ENCODE results near the gene TMEM151B.

The TMEM151B gene

DNA sequence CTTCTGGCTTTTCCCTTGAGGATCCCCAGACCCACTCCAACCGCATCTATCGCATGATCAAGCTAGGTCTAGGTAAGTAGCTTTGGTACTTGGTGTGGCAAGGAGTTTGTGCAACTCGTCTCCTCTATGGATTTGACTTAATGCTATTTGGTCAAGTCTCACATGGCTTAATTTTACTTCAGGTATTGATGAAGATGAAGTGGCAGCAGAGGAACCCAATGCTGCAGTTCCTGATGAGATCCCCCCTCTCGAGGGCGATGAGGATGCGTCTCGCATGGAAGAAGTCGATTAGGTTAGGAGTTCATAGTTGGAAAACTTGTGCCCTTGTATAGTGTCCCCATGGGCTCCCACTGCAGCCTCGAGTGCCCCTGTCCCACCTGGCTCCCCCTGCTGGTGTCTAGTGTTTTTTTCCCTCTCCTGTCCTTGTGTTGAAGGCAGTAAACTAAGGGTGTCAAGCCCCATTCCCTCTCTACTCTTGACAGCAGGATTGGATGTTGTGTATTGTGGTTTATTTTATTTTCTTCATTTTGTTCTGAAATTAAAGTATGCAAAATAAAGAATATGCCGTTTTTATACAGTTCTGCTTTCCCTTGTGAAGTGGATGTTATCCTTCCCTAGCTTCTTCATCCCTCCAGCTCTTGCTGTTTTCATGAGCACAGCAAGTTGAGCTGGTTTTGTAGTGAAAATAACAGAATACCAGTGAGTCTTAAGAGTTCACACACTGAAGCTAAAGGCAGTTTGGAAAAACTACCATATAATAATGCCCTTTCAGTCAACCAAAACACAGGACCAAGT is 16.7 kb upstream of the TMEM151B start:
- DNase-seq, result no peak

DNA sequence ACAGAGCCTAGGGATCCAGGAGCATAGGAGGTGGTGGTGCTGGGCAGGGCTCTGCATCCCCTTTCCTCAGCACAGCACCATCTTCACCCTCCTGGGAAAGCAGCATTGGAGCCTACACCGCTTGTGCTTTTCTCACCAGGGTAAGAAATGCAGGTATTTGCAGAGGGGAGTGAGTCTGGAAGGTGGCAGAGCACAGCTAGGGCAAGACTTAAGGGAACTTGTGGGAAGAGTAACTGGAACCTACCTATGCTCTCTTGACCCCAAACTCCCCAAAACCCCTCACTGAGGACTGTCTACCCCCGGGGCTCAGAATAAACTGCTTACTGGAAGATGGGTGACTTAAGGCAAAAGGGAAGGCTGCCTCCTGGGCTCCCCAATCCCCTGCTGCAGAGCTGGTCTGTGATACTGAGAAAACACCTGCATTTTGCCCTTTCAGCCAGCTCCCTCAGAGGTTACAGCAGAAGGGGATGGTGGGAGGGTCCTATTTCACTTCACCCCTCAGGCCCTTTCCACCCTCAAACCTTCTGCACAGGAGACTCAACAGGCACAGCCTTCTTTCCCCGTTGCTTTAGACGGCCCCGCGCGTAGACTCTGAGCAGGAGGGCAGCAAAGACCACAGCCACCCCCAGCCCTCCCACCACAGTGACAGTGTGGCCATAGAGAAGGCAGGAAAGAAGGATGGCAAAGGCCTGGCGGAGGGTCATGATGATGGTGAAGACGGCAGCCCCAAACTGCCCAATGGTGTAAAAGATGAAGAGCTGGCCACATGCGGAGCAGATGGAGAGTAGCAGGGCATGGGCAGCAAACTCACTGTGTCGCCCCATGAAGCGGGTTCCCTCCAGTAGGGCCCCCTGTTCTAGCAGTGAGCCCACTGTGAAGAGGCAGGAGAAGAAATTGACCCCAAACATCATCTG is 15.8 kb upstream of the TMEM151B start:
- no peak for DNase-seq

DNA sequence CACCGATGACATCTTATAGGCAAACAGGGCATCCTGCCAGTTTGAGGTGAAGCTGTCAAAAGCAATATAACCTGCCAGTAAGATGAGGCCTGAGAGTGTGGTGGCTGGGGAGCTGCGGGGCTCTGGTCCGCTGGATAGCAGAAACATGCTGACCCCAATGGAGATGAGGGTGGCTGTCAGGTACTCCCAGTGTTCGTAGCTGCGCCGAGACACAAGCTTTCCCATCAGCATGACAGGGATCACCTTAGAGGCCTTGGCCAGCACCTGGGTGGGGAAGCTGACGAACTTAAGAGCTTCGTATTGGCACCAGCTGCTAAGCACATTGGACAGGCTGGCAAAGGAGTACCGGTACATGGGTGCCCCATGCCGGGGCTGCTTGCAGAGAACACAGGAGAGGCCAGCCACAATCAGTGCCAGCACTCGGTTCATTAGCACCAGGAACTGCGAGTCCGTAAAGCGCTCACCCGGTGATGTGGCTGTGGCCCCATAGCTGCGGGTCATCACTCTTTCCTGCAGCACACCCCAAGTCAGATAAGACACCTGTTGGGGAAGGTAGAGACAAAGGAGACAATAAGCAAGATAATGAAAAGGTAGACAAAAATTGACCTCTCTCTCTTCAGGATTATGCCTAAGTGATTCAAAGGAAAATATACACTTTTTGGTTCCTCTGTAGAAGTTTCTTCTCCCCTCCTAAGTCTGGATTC is 15.0 kb upstream of the TMEM151B start:
- DNase-seq, result no peak

DNA sequence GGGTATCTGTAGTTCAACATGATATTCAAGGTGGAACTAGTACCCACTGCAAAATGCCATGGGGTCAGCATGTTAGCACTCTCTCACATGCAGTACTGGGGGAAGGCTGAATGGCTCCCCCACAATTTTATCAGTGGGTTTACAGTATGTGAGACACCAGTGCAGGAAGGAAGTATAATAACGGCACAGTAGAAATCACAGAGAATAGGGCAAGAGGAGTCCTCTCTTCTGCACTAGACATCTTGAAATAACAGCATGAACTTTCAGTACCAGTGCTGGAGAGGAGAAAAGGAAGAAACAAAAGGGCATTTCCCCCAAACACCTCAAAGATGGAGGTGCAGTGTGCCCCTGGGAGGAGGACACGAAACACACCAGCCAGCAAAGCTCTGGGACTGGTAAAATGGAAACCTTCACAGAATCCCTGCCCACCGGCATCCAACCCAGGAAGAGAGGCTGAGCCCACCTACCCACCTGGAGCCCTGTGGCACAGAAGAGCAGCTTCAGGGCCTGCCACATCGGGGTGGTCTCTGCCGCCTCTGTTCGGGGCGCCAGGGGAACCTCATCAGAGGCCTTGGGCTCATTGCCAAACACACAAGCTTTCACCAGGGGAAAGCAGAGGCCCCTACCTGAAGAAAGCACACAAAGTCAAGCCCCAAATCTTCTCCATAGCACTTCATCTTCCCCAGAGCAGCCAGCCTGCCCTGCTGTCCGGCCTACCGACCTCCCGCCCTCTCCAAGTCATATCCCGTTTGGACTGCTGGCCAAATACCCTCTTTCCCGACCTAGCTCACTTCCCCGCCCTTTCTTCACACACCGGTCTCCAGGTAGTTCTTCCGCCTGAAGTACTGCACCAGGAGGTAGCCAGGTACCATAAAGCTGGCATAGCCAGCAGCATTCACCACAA is 14.1 kb upstream of the TMEM151B start:
- DNase-seq, result no peak

DNA sequence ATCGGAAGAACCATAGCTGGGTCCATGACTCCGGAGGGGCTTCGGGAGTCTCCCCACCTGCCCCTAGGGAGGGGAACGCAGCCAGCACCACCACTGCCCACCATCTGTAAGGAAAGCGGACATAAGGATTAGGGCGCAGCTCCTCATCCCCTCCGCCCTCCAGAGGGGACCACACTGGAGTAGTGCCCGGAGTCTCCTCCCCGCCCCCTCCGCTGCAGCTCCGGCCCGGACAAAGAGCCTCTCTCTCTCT is 13.6 kb upstream of the TMEM151B start:
- no peak for DNase-seq

DNA sequence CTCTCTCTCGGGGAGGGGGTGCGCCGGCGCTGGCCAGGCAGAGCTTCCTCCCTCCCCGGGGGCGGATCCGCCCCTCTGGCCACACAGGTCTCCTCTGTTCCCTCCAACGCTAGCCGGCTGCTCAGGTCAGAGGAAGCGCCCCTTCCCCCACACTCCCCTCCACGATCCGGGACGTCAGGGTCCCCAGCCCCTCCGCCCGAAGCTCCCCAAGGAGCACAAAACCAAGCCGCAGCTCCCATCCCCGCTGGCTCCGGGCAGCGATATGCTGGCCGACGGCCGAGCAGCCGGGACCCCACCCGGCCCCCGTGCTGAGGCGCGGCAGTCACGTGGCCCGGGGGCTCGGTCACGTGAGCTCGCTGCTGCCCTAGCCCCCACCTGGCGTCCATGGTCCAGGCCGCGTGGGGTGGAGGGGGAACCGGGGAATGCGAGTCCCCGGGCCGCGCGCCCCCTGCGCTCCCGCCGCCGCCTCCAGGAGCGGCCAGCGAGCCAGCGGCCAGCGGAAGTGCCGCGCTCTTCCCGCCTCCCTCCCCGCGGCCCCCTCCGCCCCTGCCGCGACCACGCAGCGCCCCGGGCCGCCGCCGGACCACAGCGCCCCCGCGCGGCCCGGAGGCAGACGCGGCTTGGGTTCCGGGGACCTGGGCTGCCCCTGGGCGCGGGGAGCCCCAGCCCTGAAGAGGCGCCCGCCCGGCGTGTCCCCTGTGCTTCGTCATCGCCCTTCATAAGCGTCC is 13.1 kb upstream of the TMEM151B start, which contains the start of gene SLC35B2:
SLC35B2 (minus strand) TSS at position 504 of the 728 bp plus-strand sequence; CDS start at position 386, 118 bp downstream.
- DNase-seq, result no peak

DNA sequence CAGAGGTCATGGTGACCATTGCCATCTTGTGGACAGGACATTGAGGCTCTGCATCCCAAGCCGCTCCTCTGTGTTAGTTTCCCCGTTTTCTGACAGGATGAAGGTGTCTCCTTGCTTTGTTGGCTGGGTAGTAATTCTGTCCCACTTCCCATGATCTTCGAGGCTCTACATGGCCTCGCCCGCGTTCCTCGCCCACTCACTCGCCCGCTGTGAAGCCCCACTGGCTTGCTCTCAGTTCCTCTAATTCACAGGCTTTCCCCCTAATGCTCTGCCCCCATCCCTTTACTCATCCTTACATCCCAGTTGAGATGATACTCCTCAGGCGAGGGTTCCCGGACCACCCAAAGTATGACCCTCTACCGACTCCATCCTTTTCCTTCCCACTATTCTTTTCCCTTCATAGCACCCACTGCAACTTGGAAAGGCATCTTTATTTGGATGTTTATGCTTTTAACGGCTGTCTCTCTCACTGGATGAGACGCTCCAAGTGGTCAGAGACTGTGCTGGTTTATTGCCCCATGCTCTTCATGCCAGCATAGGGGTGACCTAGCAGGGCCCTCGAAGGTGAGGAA is 12.4 kb upstream of the TMEM151B start:
- DNase-seq, result no peak

DNA sequence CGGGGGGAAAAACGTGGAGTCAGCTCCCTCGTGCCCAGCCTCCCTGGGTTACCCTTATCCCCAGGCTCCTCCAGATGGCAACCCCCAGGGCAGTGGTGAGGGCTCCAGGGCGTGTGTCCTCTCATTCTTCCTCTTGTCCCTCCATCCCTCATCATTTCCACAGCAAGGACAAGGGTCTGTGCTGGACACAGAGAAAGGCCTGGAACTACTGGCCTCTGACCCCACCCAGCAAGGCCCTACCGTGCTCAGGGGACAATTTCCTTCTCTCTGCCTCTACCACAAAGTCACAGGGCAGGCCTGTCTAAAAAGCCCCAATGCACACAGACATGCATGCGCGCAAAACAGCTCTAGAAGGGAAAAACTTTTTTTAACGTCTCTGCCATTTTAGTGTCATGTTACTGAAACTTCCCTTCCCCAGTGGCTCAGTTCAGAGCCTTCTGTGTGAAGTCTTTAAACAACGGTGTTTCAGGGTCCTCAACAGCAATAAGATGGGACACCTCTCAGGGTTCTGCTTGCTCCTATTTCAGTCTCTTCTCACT is 11.9 kb upstream of the TMEM151B start:
- DNase-seq, result no peak

DNA sequence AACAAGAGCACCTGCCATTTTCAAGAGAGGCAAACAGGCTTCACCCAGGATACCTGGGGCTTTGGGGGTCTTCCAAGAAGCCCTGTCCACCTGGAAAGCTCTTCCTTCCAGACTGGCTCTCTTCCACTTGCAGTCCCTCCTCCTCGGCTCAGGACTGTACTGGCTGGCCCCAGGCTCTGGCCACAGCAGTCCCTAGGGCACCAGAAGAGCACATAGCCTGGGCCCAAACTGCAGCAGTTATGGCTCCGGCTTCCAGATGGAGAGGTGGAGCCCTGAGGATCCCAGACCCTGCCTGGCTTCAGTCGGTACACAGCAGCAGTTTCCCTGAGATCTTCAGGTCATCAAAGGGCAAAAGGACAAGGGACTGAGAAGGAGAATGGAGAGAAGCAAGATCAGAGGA is 11.3 kb upstream of the TMEM151B start:
- no peak for DNase-seq

DNA sequence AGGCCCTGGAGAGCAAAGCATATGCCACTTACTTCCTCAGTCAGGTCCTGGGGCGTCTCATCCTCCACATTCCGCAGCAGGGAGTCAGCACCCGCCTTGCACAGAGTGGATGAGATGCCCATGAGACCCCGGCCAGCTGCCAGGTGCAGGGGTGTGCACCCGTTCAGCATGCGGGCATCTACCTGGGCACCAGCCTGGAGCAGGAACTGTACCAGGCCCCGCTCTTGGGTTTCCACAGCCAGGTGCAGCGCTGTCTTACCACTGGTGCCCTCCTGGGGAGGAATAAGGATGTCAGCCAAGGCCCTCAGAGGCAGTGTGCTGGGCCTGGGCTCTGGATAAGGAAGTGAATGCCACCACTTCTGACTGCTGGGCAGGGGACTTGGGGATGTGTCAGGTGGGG is 10.2 kb upstream of the TMEM151B start:
- no peak for DNase-seq

DNA sequence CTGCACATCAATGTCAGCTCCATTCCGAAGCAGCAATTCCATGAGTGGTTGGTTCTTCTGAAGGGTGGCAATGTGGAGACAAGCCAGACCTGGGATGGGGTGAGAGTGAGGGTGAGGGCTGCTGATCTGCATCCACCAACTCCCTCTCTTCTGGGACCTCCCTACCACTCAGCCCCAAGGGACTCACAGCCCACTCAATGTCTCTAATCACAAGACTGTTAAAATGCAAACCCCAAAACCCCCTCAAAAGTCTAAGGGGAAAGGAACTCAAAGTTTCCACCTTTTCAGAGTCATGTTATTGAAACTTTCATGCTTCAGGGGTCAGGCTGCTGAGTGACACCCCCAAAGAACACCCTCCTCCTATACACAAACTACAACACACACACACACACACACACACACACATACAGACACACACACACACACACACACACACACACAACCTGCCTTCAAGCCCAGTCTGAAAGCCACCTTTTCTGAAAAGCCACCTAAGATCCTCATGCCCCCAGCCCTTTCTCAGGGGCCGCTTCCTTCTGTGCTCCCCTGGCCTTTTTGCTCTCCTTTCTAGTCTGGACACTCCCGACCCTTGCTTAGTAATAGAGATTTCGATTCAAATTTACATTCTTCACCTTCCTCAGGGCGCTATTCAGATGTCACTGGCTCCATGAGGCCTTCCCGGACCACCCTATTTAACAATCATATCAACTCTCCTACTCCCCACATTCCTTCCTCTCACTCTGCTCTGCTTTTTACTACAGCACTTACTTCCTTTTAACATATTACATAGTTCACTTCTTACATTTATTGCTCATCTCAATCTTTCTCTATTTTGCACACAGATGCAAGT is 9.6 kb upstream of the TMEM151B start:
- DNase-seq, result no peak

DNA sequence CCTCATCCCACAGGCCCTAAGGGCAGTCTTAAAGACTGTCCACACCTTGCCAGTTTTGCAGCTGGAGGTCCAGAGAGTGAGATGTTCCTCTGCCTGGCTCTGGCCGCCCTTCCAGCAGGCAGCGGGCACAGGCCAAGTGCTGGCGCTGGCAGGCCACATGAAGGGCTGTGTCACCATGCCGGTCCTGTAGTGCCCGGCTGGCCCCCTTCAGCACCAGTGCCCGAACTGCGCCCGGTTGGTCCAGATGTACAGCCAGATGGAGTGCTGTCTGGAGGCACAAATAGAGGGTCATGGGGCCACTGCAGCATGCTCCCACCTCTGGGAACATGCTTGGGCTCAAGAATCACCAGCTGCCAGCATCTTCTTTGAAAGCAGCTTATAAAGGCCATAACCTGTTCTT is 8.7 kb upstream of the TMEM151B start:
- no peak for DNase-seq

DNA sequence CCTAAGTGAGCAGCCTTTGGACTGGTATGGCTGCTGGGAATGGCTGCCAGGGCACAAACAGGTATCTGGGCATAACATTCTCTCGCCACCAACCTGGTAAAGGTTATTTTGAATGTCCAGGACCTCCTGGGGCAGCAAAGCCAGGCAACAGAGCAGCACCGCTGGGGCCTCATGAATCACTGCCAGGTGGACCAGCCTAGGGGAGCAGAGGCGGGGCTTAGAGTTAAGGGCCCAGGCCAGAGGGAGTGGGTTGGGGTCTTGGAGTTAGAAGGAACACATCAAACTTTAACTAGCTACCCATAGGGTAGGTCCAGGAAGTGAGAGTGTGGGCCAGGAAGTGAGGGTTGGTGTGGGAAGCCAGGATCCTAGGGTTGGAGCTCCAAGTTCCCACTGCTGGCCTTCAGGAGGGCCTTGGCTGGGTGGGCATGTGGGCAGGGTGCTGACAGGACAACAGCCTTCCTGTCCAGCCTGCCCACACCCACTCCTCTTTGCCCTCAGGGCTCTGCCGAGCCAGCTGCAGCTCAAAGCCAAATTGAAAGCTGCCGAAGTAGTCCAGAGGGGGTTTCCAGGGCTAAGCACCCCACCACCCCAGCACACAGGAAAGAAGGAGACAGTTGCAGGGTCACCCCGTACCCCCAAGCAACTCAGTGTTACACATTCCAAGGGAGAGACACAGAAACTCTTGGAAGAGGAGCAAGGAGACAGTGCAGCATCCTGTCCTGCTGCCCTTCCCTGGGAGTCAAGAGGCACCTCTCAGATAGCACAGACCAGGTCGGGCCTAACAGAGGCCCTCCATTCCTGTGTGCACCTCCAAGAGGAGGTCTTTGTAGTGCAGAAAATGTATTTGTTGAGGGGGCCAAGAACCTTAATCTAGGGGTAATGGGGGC is 7.5 kb upstream of the TMEM151B start:
- DNase-seq, result no peak

DNA sequence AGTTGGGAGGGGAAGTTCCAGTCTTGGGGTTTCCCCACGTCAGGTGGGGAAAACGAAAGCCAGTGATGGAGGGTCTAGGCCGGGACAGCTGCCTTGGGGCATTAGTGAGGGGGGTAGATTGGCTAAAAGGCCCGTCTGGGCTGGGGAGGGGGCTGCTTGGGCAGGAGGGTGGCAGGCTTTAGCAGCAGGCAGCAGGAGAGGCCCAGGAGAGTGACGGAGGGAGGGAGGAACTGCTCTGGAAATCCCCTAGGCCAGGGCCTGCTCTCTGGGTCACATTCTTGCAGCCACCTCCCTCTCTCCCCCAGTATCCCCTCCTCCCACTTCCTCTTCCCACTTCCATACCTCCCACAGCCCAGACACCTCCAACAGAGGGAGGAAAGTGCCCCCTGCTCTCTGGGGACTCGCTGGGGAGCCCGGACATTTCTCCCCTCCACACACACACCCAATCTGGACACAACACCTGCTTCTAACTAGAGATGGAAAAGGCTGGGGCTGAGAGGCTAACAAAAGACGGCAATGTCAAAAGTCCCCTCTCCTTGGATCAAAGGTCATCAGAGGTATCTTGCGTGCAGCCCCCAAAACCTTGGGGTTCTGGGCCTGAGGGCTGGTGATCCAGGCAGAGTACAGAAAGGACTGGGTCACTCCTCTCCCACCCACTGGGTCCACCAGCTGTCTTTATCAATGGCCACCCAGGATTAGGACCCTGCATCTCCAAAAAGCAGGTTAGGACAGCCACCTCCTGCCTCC is 6.7 kb upstream of the TMEM151B start:
- DNase-seq, result no peak

DNA sequence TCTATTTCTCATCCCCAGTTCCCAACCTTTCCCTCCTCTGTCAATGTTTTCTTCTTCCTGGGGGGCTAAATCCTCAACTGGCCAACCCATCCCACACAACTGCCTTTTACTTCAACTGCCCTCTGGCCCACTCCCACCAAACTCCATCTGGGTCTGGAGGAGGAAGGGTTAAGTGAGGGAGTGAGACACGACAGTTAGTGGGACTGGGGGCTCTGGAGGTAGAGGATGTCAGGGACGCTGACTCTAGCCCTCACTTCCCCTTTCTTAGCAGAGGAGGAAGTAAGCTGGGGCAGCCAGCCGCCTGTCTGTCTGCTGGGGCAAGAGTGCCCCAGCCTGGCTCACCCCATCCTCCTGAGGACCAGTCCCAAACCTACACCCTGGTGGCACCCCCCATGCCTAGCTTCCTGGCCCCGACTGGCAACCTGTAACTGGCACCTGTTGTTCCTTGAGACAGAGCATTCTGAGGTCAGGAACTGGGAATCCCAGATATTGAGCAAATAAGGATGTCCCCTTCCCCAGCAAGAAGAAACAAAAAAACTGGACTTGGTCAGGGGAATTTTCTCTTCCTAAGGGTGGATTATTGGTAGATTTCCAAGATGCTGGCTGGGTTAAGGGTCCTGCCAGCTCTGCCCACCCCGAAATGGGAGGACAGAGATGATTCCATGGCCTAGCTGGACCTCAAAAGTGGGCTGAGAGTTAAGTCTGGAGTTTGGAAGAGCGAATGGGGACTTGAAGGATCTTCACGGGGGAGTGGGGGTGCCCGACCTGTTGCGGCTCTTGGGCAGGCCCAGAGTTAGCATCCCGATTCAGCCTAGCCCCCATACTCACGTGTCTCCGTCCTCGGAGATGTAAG is 5.9 kb upstream of the TMEM151B start:
- no peak for DNase-seq

DNA sequence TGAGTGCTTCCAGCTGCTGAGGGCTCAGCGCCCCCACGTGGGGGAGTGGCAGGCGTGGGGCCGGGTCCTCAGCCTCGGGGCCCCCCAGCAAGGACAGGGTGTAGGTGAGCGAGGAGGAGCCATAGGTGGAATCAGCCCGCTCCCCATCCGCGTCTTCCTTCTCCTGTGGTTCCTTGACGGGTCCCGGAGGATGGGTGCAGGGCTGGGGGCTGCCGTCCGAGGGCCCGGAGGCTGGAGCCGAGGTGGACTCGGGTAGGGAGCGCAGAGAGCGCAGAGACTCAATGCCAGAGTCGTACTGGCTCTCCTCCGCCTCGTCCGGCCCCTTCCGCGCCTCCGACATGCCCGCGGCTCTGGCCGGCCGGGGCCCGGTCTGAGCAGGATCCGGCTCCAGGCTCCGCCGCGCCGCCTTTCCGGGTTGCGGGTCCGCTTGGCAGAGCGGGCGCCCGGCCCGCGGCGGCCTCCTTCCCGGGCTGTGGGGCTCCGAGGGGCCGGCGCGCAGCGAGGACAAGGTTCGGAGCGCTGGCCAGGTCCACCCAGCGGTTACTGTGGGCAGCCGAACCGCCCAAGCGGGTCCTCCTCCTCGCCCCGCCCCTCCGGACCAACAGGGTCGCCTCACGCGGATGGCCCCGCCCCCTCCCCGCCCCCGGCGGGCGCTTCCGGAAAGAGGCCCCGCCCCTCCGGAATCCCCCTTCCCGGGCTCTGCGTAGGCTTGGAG is 5.1 kb upstream of the TMEM151B start, which contains the start of gene NFKBIE:
NFKBIE (minus strand) TSS at position 545 of the 715 bp plus-strand sequence; CDS start at position 340, 205 bp downstream.
- peak; percentile 32 for DNase-seq
